GM20000 (cell line): Measurements from ENCODE around the gene FAM177A1.
"Not testable (repeated sequence)": the region's sequence is repeated elsewhere in the genome, so short reads cannot be mapped to it uniquely, and the experiment has no call there.

Experiments
- DNase-seq: peaks from one replicate; pipeline ENCODE4 v3.0.0; 2012; ENCODE audit warnings: low spot score
- CTCF ChIP-seq: IDR thresholded peaks from 2 replicates; pipeline ENCODE4 v1.5.1; 2012; ENCODE audit warnings: mild to moderate bottlenecking, control low read depth; ENCODE audit errors: extremely low read depth, missing control alignments

FAM177A1 gene

GRCh38 chr14:35045798-35046047 is 349 bp upstream of the FAM177A1 start:
- no peak for TF ChIP-seq CTCF
- DNase-seq = no peak

- DNase-seq = no peak
- no peak for TF ChIP-seq CTCF
Measured at GRCh38 chr14:35046751-35047536, 872 bp downstream of the FAM177A1 start.

- no peak for DNase-seq
- TF ChIP-seq CTCF = no peak
Measured at GRCh38 chr14:35047976-35048513, 2.0 kb downstream of the FAM177A1 start.

GRCh38 chr14:35050652-35051051 is 4.6 kb downstream of the FAM177A1 start:
- DNase-seq = no peak
- TF ChIP-seq CTCF = no peak

GRCh38 chr14:35051796-35052195 is 5.7 kb downstream of the FAM177A1 start:
- no peak for DNase-seq
- TF ChIP-seq CTCF = no peak

GRCh38 chr14:35052637-35053036 is 6.6 kb downstream of the FAM177A1 start:
- no peak for DNase-seq
- no peak for TF ChIP-seq CTCF

GRCh38 chr14:35061113-35061791 is 15.2 kb downstream of the FAM177A1 start:
- DNase-seq = not testable (repeated sequence)

- not testable (repeated sequence) for DNase-seq
Measured at GRCh38 chr14:35065731-35066130, 19.7 kb downstream of the FAM177A1 start.
